ENCODE measurements around the gene TLE3. TPM values are rescaled to one million over a fixed set of nuclear protein-coding genes. Genes with fewer than 3 reads are reported as not detected.
A peak's percentile ranks its signal among the peaks of the same experiment; 100 is the strongest.

Gene TLE3
- total and polyA plus RNA-seq, 2 of the 13 experiments (the other 11 are each of a cell fraction or from before 2014, with no cell fraction given): 11.9 to 13.8 TPM

GRCh38 chr15:70091726-70092463, 5.8 kb downstream of the TLE3 start (continued):
- TF ChIP-seq DBP (CRISPR knock-in tag; IDR thresholded peaks at IDR 0.05; ENCODE audit: not compliant biosample characterization) (no peak), ZNF207 (IDR thresholded peaks at IDR 0.05; ENCODE audit: borderline replicate concordance) (no peak), BORCS8-MEF2B (CRISPR knock-in tag; IDR thresholded peaks at IDR 0.05) (no peak), NAIF1 (CRISPR knock-in tag; IDR thresholded peaks at IDR 0.05; ENCODE audit: borderline replicate concordance) (no peak), ZBTB7A (CRISPR knock-in tag; IDR thresholded peaks at IDR 0.05) (no peak), EZH2 (conservative IDR thresholded peaks at IDR 0.05; ENCODE audit: low read depth, low read length) (no peak), EED (CRISPR knock-in tag; IDR thresholded peaks at IDR 0.05) (no peak), NFIC (IDR thresholded peaks at IDR 0.05; ENCODE audit: low read length) (no peak), TAF1 (CRISPR knock-in tag; IDR thresholded peaks at IDR 0.05) (no peak), MYPOP (CRISPR knock-in tag; IDR thresholded peaks at IDR 0.05) (no peak), ZNF205 (CRISPR knock-in tag; IDR thresholded peaks at IDR 0.05) (no peak), MTA1 (CRISPR knock-in tag; IDR thresholded peaks at IDR 0.05; ENCODE audit: borderline replicate concordance) (no peak), SMARCE1 (IDR thresholded peaks at IDR 0.05; ENCODE audit: borderline replicate concordance) (no peak), KLF9 (CRISPR knock-in tag; IDR thresholded peaks at IDR 0.05; ENCODE audit: low read depth) (no peak), NRL (CRISPR knock-in tag; IDR thresholded peaks at IDR 0.05; ENCODE audit: borderline replicate concordance) (no peak), ZMYM3 (CRISPR knock-in tag; IDR thresholded peaks at IDR 0.05) (no peak), MXD4 (CRISPR knock-in tag; IDR thresholded peaks at IDR 0.05) (no peak), SAP130 (CRISPR knock-in tag; IDR thresholded peaks at IDR 0.05; ENCODE audit: low read depth) (peak; percentile 40), ZNF234 (CRISPR knock-in tag; conservative IDR thresholded peaks at IDR 0.05) (no peak), PAX8 (CRISPR knock-in tag; IDR thresholded peaks at IDR 0.05; ENCODE audit: borderline replicate concordance) (0 out of 2 replicates have a peak, but pooled peaks have one; percentile 37), ONECUT2 (CRISPR knock-in tag; IDR thresholded peaks at IDR 0.05) (no peak), XRCC5 (optimal IDR thresholded peaks at IDR 0.05; ENCODE audit: low read length) (no peak), ZNF33A (CRISPR knock-in tag; IDR thresholded peaks at IDR 0.05; ENCODE audit: borderline replicate concordance) (no peak), PATZ1 (CRISPR knock-in tag; IDR thresholded peaks at IDR 0.05) (0 out of 2 replicates have a peak, but pooled peaks have one; percentile 13), ZBTB1 (CRISPR knock-in tag; IDR thresholded peaks at IDR 0.05; ENCODE audit: borderline replicate concordance) (no peak), RARG (CRISPR knock-in tag; IDR thresholded peaks at IDR 0.05; ENCODE audit: low read depth) (no peak), CSRNP1 (CRISPR knock-in tag; IDR thresholded peaks at IDR 0.05) (no peak)
